NCI-H2029 treated with DMSO at 0.1 percent for 48 hours (cell line): Measurements from ENCODE around the gene CYS1.
"Not testable (repeated sequence)": the region's sequence is repeated elsewhere in the genome, so short reads cannot be mapped to it uniquely, and the experiment has no call there.

Source experiments
- DNase-seq: peaks from one replicate; lab custom pipeline; 2025; lab: John Stamatoyannopoulos, UW

Gene CYS1

DNA sequence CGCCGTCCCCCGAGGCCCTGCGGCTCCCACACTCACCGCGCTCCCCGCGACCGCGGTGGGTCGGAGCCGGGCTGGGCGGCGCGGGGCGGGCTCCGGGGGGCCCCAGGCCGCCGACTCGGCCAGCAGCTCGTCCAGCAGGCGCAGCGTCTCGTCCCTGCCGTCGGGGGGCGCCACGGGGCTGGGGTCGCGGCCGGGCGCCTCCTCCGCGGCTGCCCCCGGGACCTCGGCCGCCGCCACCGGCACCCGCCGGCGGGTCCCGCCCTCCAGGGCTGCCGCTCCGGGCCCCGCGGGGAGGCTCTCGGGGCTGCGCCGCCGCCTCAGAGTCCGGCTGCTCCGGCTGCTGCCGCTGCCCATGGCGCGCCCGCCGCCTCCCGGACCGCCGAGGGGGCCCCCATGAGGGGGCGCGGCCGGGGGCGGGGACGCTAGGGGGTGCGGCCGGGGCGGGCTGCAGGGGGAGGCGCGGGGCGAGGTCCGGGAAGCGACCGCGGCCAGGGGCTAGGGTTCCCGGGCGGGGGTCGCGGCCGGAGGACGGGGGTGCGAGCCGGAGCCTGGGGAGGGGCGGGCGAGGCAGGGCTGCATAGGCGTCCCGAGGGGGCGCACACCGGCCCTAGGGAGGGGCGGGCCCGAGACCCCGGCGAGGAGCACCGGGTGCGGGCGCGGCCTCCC, at the start of gene CYS1:
Gene CYS1, minus strand, starts transcription at position 542 of the 666 bp plus-strand sequence. Its CDS starts 188 bp downstream, at position 354.
- DNase-seq: no peak

DNA sequence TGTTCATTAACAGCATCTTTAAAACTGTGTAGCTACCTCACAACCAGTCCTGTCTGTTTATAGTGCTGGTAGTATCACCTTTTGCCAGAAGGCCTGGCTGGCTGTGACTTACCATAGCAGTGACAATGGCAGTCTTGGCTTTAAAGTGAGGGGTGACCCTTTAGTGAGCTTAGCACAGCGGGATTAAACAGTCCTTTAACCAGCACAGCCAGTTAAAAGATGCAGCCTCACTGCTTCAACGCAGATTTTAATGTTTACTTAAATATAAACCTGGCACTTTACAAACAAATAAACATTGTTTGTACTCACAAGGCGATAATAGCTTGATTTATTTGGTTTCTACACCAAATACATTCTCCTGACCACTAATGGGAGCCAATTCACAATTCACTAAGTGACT, 49.3 kb upstream of the CYS1 start:
- no peak for DNase-seq

DNA sequence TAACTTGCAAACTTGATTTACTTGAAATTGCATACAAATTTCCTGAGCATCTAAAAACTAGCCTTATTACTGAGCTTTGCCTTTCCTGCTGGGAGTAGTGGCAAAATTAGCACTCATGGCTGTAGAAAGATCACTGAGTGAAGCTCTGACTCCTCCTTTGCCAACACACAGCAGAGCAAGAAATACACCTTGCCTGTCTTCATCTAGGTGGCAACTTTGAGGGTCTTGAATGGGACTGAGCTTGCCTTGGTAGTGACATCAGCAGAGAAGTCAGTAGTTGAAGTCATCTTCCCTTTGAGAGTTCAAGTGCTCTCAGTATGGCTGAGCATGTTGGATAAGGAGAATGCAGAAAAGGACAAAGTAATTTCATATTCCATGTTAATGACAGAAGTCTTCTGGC, 48.2 kb upstream of the CYS1 start:
- no peak for DNase-seq

DNA sequence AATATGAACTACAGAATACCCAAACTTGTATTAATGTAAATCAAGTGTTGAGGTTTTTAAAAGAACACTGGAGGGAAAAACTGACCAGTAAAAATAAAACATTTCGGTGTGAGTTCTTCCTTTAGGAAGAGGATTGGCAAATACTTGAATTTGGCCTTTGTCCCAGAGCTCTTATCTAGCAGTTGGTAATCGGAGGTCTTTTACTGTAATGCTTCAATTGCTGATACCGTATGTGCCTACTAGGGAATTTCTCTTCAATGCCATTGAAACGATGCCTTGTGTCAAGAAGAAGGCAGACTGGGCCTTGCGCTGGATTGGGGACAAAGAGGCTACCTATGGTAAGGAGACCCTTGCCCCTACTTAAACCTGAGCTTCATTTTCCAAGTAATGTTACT, 46.4 kb upstream of the CYS1 start:
- DNase-seq: peak; percentile 69

- no peak for DNase-seq
Measured at GRCh38 chr2:10125842-10126631, 45.8 kb upstream of the CYS1 start.

GRCh38 chr2:10124538-10125045, 44.4 kb upstream of the CYS1 start:
- DNase-seq: peak; percentile 14

DNA sequence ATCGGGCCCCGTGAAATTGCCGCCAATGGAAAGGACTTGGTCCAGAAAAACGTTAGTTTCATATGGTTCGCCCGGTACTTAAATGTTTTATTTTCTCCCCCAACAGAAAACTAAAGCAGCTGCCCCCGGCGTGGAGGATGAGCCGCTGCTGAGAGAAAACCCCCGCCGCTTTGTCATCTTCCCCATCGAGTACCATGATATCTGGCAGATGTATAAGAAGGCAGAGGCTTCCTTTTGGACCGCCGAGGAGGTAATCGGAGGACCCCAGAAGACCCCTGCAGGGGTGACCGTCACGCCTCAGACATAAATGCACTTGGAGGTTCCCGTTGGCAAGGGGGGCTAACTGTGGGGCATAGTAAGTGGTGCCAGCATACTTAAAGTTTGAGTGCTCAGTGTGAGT, 43.1 kb upstream of the CYS1 start:
- no peak for DNase-seq

GRCh38 chr2:10122500-10123280, 42.5 kb upstream of the CYS1 start, which contains the start of gene RRM2:
TSS of gene RRM2 (plus strand) at chr2:10122739. CDS start at chr2:10122799, 60 bp downstream.
- peak; percentile 57 for DNase-seq

GRCh38 chr2:10120877-10121574, 40.8 kb upstream of the CYS1 start:
- DNase-seq: no peak

DNA sequence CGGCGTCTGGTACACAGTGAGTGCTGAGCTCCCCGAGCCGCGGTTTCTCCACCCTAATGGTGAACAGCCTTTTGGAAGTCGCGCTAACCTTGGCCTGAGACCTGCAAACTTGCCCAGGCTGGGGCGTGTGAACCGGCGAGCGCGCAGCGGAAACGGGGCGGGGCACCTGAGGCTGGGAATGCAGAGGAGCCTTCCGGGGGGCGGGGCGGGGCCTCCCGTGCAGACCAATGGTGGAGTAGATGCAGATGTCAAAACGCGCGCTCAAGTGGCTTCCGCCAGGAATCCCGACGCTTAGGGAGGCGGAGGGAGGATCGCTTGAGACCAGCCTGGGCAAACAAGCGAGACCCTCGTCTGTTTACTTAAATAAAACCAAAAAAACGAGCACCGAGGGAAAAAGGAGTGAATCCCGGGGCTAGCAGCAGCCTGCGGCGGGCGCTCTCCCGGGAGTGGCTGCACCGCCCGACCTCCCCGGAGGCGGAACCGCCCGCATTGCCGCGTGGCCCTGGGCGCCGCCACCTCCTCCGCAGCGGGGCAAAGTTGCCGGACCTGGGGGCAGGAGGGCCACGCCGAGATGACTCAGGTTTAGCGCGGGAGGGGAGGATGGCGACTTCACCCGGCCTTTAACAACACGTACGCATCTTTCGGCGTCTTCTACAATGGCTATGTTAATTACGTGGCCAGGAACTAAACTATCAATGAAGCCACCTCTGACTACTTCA, 40.1 kb upstream of the CYS1 start:
- DNase-seq: peak; percentile 80

GRCh38 chr2:10119601-10120157, 39.5 kb upstream of the CYS1 start:
- DNase-seq: no peak

- DNase-seq: no peak
Measured at GRCh38 chr2:10119027-10119325, 38.8 kb upstream of the CYS1 start.

GRCh38 chr2:10109311-10109710, 29.1 kb upstream of the CYS1 start:
- DNase-seq: no peak

DNA sequence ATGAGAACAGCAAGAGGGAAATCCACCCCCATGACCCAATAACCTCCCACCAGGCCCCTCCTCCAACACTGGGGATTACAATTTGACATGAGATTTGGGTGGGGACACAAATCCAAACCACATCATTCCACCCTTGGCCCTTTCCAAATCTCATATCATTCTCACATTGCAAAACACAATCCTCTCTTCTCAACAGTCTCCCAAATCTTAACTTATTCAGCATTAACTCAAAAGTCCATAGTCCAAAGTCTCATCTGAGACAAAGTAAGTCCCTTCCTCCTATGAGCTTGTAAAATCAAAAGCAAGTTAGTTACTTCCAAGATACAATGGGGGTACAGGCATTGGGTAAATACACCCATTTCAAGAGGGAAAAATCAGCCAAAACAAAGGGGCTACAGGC, 24.7 kb upstream of the CYS1 start:
- DNase-seq: not testable (repeated sequence)

DNA sequence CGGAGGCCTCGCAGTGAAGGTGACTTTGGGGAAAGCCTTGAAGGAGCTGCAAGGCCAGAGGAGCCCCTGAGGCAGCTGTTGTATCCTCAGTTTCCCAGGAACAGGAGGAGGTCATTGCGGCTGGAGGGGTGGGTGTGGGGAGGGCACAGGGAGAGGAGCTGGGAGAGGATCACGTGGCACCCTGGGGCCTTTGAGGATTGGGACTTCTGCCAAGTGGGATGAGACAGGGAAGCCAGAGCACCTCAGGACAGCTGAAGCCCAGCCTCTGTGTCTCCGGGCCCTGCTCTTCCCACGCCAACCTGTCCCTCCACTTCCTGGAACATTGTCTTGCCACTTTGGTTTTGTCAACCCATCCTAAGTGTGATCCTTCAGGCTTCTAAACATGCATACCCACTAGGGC, 23.0 kb upstream of the CYS1 start:
- peak; percentile 38 for DNase-seq

DNA sequence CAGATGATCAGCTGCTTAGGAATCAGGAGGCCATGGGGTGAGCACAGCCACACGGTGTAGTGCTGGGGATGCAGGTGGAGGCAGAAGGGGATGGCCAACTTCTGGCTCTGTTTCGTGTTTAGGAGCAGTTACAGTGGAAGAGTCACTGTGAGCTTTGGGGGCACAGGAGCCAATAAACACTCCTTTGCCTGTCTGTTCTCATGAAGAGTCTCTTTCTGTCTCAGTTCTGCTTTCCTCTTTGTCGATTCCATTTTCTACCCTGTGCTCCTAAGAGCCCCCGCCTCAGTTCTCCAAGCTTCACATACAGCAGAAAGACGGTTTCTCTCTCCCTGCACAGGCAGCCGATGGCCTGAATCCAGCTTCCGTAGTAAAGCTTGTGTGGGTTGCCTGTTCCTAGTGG, 21.3 kb upstream of the CYS1 start:
- no peak for DNase-seq

DNA sequence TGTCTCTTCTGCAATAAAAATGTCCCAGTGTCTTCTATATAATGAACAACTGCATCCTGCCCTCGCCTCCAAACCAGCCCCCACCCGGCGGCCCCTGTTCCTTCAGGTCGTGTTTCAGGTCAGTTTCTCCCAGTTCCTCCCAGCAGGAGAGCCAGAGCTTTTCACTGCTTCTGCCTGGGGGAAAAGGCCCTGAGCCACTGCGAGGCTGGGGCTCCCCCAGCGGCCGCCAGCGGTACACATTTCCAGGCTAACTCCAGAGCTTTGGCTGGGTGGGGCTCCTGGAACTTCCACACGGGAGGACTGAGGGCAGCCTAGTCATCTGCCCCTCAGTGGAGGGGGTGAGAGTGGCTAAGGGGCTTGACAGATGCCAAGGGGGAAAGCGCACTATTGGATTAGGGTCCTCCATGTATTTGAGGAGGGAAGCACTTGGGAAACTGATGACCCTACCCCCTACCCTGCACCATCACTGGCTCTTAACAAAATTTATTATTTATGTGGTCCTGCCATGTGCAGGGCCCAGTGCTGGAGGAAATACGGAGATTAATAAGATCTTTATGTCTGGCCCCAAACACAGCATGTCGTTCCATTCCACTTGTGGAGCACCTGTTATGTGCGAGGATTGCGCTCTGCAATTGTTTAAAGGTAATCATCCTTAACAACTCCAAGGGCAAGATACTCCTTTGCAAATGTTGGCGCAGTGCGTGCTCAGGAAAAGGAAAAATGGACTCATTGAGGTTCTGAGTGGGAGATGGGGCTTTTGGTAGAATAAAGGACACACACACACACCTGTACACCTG, 17.3 kb upstream of the CYS1 start:
- DNase-seq: peak; percentile 30

- DNase-seq: no peak
Measured at GRCh38 chr2:10096641-10097040, 16.4 kb upstream of the CYS1 start.

- DNase-seq: no peak
Measured at GRCh38 chr2:10095175-10095574, 15.0 kb upstream of the CYS1 start.

DNA sequence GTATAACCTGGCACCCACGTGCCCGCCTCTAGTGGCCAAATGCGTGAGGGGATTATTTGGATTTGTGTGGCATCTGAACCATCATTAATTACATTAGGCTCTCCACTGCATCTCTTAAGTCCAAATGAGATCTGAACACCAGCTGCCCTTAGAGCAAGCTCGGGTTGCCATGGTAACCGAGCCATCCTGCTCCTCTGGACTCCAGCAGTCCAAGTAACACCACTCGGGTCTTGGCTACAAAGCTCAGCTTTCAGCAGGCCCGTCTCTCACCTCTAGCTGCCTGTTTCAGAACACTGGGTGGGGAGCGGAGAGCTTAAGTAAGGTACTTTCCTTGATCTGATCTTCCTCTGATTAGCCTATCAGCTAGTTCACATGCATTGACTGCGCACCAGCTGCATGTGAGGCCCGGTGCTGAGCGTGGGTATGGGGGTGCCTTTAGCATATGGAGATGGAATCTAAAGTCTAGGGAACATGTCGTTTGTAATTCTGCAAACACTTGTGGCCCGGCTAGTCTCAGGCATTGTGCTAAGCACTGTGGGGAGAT, 14.1 kb upstream of the CYS1 start:
- DNase-seq: no peak
